Thyroid gland (tissue), 4 donors: ENCODE measurements around the gene PRKCQ.

Experiments
- CTCF ChIP-seq, 6 experiments: fragments of 200-600 bp in 3 of 6; fragments of 450-650 bp in 3 of 6; sonication (generic) in 3 of 6; IDR thresholded peaks; one replicate each; pipeline ENCODE4 v1.5.1; 2016 to 2019; ENCODE audit warnings: antibody characterized with exemption in 6 of 6, mild to moderate bottlenecking in 2 of 6, inconsistent platforms in 1 of 6, moderate library complexity in 1 of 6
- POLR2A ChIP-seq, 2 donors: fragments of 450-650 bp; IDR thresholded peaks; one replicate each; pipeline ENCODE4 v1.6.1; 2017; ENCODE audit warnings: antibody characterized with exemption in 2 of 2, mild to moderate bottlenecking in 2 of 2, moderate library complexity in 1 of 2

- TF ChIP-seq POLR2A (IDR thresholded peaks at IDR 0.05) (no peak), CTCF (IDR thresholded peaks at IDR 0.05) (no peak)
Measured at GRCh38 chr10:6601246-6601805, 21.2 kb upstream of the PRKCQ start.
